HG03135 (cell line): Measurements from ENCODE around the gene LZIC.
"Not testable (repeated sequence)": the region's sequence is repeated elsewhere in the genome, so short reads cannot be mapped to it uniquely, and the experiment has no call there.

Experiments
- ATAC-seq: cut with Tn5 transposase; IDR thresholded peaks from one replicate; pipeline ENCODE4 v1.9.1; 2021; ENCODE audit warnings: mild to moderate bottlenecking, moderate library complexity; ENCODE audit not compliant: unreplicated experiment

LZIC gene

GRCh38 chr1:9942939-9943788, at the start of gene LZIC, which contains the start of gene NMNAT1:
LZIC (minus strand) TSS chr1:9943391; CDS start chr1:9936619, 6,772 bp downstream.
NMNAT1 (plus strand) TSS chr1:9943475; CDS start chr1:9972074, 28,599 bp downstream.
- ATAC-seq, result peak; percentile 88

DNA sequence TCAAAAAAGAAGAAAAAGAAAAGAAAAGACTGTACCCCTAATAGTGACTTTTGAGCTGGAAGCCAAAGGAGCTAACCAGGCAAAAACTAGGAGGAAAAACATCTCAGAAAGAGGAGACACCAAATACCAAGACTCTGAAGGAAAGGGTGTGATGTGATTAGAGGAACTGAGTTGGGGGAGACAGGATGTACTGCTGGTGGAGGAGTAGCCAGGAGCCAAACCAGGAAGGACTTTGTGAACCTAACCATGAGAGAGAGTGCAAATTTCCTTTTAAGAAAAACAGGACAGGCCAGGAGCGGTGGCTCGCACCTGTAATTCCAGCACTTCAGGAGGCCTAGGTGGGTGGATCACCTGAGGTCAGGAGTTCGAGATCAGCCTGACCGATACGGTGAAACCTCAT, 49.7 kb upstream of the LZIC start:
- ATAC-seq, result no peak

- no peak for ATAC-seq
Measured at GRCh38 chr1:9990944-9991343, 47.8 kb upstream of the LZIC start.

DNA sequence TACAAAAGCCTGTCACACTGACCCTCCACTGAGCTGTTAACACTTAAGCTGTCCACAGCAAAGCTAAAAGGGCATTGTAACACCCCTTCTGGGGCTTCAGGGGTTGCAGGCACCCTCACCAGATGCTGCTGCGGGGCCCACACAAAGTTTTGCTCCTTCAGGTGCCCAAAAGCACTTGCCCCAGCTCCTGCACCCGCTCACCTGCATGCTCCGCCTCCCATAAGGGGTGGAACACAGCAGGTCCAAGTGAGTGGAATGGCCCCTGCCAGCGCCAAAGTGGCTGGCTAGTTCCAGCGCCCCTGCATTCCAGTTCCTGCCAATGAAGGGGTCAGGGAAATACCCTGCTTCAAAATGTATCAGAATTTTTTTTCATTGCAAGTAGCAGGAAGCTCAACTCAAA, 46.6 kb upstream of the LZIC start:
- no peak for ATAC-seq

- no peak for ATAC-seq
Measured at GRCh38 chr1:9985001-9985400, 41.8 kb upstream of the LZIC start.

DNA sequence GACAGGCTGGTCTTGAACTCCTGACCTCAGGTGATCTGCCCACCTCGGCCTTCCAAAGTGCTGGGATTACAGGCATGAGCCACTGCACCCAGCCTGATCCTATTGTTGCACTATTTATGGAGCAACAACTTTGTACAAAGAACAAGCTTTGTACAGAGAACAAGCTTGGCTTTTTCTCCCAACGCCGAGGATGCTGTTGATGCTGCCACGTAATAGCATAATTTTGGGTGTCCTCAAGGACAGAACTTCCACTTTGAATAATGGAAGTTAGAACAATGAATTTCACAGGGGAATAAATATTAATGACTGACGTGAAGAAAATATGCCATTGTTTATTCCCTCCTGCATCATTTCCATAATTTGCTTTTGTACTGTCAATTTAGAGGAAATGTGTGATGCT, 41.1 kb upstream of the LZIC start:
- no peak for ATAC-seq

DNA sequence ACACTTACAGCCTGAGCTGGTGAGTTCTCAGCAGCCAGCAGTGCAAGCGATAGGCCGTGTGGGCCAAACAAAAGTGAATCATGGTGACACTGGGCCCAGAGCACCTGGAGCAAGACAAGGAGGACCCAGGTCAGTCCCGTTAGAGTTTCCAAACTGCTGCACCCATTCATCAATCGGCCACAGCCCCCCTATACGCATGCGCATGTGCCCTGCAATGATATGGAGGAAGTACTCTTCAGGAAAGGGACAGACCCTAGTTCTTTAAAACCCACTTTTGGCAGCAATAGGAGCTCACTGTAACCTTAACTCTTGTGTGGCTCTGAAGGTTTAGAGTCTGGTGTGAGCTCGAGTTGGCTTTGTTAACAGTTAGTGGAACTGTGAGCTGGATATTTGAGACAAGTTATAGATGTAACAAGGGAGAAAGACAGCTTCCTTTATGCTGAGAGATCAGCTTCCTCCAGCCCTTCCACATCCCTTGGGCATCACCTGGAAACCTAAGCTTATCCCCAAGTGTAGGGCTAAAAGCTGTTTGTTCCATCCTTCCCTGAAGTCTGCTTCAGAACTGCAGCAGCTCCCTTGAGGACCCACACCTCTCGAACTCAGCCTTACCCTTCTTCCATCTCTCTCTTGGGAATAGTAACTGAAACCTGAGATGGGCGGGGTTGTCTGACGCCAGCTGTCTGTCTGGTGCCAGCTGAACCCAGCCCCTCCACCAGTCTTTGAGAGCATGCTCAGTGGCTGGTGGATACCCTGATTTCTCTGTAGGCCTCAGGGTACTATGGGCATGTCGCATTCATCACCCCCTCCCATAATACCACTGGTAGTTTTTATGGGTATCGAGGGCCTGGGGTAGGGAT, 17.7 kb upstream of the LZIC start:
- ATAC-seq, result no peak

- no peak for ATAC-seq
Measured at GRCh38 chr1:9960011-9960410, 16.8 kb upstream of the LZIC start.

DNA sequence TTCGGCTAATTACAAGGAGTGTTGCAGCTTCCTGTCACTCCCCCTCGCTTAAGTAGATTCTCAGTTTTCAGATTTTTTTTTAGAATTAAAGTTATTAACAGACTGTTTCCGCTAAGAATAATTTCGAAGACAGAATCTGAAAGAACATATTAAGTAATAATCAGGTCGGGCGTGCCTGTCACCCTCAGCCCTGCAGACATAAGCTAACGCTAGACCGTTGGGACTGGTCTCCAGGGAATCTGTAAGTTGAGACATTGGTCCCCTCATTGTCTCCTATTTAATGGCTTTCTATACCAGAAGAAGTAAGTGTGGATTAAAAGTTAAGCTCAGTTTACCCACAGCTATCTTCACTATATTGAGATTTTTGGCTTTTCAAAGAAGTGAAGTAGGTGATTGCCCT, 14.5 kb upstream of the LZIC start:
- no peak for ATAC-seq

- no peak for ATAC-seq
Measured at GRCh38 chr1:9946315-9946714, 3.1 kb upstream of the LZIC start.

DNA sequence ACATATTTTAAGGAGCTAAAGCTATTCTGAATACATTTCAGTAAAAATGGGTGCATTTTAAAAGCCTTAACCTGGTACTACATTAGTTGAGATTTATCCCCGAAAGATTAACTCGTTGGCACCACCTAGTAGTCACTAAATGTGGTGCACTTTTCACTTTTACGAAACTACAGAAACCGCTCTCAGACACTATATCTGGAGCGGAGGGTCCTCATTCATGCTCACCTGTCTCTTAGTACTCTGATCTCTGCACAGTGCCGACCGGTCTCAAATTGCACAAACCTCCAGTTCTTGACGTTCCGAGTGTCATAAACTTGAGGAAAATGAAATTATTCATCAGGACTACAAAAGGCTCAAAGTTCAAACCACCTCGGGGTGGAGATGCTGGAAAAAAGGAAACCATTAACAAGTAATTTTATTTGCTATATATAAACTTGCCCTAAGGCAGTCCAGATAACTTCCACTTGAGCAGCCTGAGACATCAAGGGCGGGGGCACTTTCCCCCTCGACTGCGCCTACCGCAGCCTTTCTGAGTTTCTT, 722 bp downstream of the LZIC start:
- ATAC-seq, result peak; percentile 43

DNA sequence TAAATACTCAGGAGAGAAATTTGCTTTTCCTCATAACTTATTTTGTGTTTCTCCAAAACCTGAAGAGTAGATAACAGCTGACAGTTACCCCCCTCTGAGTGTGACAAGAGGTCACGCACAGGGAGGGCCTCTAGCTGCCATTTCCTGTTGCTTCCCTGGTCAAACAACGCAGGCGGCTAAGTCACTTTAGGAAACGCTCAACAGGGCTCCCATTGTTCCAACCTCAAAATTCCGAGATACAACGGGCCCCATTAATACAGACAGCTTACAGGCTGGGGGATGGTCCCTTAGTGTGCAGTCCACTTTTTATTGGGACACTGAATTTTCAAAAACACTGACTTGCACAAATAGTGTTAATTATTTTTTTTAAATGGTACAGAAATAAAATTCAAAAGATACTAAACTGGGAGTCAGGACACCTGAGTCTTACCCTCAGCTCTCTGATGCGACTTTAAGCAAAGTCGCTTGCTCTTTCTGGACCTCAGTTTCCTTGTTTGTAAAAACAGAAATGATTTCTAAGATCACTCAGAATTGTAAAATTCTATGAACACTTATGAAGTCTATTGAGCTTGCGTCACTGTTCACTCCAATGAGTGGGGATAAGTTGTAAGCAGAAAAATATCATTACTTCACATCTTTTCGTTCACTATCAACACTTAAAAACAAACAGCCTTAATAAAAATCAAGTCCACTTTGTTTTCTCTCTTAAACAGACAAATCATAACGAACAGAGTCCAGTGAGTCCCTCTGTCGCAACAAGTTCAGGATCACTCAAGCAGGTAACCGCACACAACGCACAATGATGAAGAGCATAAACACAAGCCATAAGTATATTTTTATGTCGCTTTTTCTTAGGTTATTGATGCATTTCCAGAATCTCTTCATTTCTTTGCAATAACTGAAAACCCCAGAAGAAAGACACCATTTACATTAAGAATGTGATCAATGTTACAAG, 13.5 kb downstream of the LZIC start:
- no peak for ATAC-seq

DNA sequence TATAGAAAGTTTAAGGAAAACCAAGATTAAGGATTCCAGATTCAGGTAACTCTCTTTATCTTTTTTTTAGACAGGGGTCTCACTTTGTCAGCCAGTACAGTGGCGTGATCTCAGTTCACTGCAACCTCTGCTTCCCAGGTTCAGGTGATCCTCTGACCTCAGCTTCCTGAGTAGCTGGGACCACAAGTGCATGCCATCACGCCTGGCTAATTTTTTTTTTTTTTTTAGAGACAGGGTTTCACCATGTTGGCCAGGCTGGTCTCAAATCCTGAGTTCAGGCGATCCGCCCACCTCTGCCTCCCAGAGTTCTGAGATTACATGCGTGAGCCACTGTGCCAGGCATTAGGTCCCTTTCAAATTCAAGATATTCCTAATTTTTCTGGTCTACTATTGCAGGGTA, 15.9 kb downstream of the LZIC start:
- no peak for ATAC-seq

- no peak for ATAC-seq
Measured at GRCh38 chr1:9922342-9922741, 20.8 kb downstream of the LZIC start.

GRCh38 chr1:9920606-9921005, 22.6 kb downstream of the LZIC start:
- no peak for ATAC-seq

DNA sequence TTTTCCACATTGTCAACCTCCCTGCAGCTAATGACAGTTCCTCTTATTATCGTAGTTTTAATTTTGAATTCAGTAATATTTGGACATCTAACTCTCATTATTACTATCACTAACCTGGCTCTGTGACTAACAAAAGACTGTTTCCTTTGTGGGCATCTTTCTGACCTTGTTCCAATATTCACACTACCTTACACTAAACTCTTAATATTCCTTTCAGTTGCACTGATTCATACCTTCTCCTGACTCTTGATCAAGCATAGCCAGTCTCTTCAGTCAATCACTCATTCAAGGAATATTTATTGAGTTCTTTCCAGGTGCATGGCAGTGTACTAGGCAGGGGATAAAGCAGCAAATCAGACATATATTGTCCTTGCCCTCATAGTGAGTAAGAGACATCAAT, 25.3 kb downstream of the LZIC start:
- ATAC-seq, result no peak

DNA sequence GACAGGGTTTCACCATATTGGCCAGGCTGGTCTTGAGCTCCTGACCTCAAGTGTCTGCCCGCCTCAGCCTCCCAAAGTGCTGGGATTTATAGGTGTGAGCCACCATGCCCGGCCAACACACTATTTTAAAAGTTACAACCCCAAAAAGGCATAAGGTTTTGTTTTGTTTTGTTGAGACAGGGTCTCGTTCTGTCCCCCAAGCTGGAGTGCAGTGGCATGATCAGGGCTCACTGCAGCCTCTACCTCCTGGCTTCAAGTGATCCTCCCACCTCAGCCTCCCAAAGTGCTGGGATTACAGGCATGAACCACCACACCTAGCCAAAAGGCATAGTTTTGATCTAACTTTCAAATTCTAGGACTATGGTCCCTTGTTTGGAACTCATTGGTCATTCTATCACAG, 25.7 kb downstream of the LZIC start:
- ATAC-seq, result not testable (repeated sequence)

DNA sequence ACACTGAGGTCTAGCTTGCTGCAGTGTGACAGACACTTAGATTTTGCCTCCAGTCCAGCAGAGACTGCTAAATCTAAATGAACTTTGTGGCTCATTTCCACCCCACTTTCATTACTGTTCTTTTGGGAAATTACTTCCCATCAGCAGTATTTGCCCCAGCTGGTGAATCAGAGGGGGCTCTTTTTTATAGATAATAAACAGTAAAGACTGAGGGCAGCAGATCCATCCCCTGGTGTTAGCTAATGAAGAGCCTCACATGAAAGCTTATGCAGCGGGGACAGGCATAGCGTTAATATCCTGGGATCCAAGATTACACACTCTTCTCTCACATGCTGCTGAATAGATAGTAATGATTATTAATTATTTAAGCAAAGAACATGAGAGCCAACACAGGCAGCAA, 26.7 kb downstream of the LZIC start:
- no peak for ATAC-seq

- no peak for ATAC-seq
Measured at GRCh38 chr1:9914610-9914937, 28.6 kb downstream of the LZIC start.

DNA sequence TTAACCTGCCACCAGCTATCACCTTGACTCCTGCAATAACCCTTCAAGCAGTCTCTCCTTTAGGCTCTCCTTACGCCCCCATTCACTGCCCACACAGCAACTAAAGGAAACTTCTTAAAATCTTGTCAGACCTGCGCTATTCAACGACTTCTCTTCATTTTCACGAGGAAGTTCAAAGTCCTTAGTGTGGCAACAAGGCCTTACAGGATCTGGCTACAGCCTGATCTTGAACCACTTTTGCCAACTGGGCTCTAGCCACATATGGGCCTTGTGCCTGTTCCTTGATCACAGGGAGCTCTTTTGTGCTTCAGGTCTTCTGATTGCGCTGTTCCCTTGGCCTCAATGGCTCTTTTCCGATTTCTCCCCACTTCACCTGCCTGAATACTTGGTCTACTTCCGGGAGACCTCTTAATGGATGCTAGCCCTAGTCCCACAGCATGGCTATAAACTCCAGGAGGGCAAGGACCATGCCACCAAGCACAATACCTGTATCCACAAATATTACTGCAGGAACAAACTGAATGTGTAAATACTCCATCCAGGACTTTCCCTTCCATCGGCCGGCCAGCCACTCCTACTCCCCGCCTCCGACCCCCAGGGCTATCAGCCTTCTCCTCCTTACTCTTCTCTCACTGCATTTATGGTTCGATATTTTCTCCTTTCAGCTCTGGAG, 30.8 kb downstream of the LZIC start:
- ATAC-seq, result no peak
